GM12874 (cell line): ENCODE results near the gene TMEM209.

ENCODE experiments used
- CTCF ChIP-seq: IDR thresholded peaks from 2 replicates; pipeline ENCODE4 v1.5.1; 2011; ENCODE audit warnings: low read depth, mild to moderate bottlenecking, control low read depth, low read length, moderate library complexity; ENCODE audit not compliant: insufficient read depth

TMEM209 gene

GRCh38 chr7:130135208-130136205 is 69.7 kb downstream of the TMEM209 start:
- no peak for TF ChIP-seq CTCF

GRCh38 chr7:130134726-130135125 is 70.5 kb downstream of the TMEM209 start:
- TF ChIP-seq CTCF = no peak

- TF ChIP-seq CTCF = no peak
Measured at GRCh38 chr7:130134106-130134636, 71.0 kb downstream of the TMEM209 start.

GRCh38 chr7:130133029-130133782 is 72.0 kb downstream of the TMEM209 start:
- no peak for TF ChIP-seq CTCF

GRCh38 chr7:130131964-130132875 is 73.0 kb downstream of the TMEM209 start:
- no peak for TF ChIP-seq CTCF

GRCh38 chr7:130131191-130131834 is 73.9 kb downstream of the TMEM209 start:
- TF ChIP-seq CTCF = no peak
